CD4-positive, CD25-positive, alpha-beta regulatory T cell (primary cell): ENCODE results near the gene MCM8. TPM values are rescaled to one million over a fixed set of nuclear protein-coding genes. Genes with fewer than 3 reads are reported as not detected.
A peak's percentile ranks its signal among the peaks of the same experiment; 100 is the strongest.

ENCODE experiments used
- ATAC-seq, 2 donors: fragments of 150-1000 bp; cut with Tn5 transposase; one replicate each; pipeline ENCODE4 v1.10.0; 2021; ENCODE audit warnings: low read depth in 2 of 2, moderate number of reproducible peaks in 2 of 2, moderate library complexity in 1 of 2
- DNase-seq, 3 donors: peaks; one replicate each; pipeline versions ENCODE4 v3.0.0 to v3.0.0-alpha.2; 2012 to 2022; ENCODE audit warnings: mixed read lengths in 1 of 3
- H3K27ac ChIP-seq: one replicate; pipeline ENCODE4 v1.7.0; 2013; ENCODE audit warnings: mild to moderate bottlenecking, low read length; ENCODE audit not compliant: insufficient read depth, poor library complexity, severe bottlenecking
- H3K27me3 ChIP-seq: one replicate; pipeline ENCODE4 v1.7.0; 2013; ENCODE audit warnings: low read length; ENCODE audit not compliant: control insufficient read depth, insufficient read depth
- H3K36me3 ChIP-seq: one replicate; pipeline ENCODE4 v1.7.0; 2013; ENCODE audit warnings: mild to moderate bottlenecking, low read length, moderate library complexity; ENCODE audit not compliant: control insufficient read depth, insufficient read depth
- H3K4me1 ChIP-seq: 2 replicates; pipeline ENCODE4 v1.7.0; 2013; ENCODE audit warnings: mild to moderate bottlenecking, low read length; ENCODE audit not compliant: insufficient read depth, control insufficient read depth, poor library complexity, severe bottlenecking
- H3K4me3 ChIP-seq: one replicate; pipeline ENCODE4 v1.7.0; 2013; ENCODE audit warnings: low read depth, mild to moderate bottlenecking, low read length, moderate library complexity
- H3K9me3 ChIP-seq, 2 experiments: 1 replicate in 1 of 2; 2 replicates in 1 of 2; pipeline ENCODE4 v1.7.0; 2013; ENCODE audit warnings: low read length in 2 of 2, mild to moderate bottlenecking in 1 of 2, moderate library complexity in 1 of 2; ENCODE audit not compliant: control insufficient read depth in 2 of 2
- H3K27ac Mint-ChIP-seq, 3 donors: one replicate each; pipeline ENCODE4 v1.8.0; 2020 to 2022; ENCODE audit warnings: mild to moderate bottlenecking in 3 of 3, mixed read lengths in 3 of 3, moderate library complexity in 2 of 3
- H3K27me3 Mint-ChIP-seq: one replicate; pipeline ENCODE4 v1.8.0; 2022; ENCODE audit warnings: mild to moderate bottlenecking, mixed read lengths
- H3K36me3 Mint-ChIP-seq: one replicate; pipeline ENCODE4 v1.8.0; 2020; ENCODE audit warnings: mixed read lengths
- H3K4me1 Mint-ChIP-seq, 4 donors: one replicate each; pipeline ENCODE4 v1.8.0; 2020 to 2022; ENCODE audit warnings: mixed read lengths in 4 of 4, mild to moderate bottlenecking in 1 of 4
- H3K4me3 Mint-ChIP-seq, 4 donors: one replicate each; pipeline ENCODE4 v1.8.0; 2020 to 2022; ENCODE audit warnings: mild to moderate bottlenecking in 4 of 4, mixed read lengths in 4 of 4, moderate library complexity in 3 of 4
- H3K9me3 Mint-ChIP-seq, 7 donors: one replicate each; pipeline ENCODE4 v1.8.0; 2020 to 2022; ENCODE audit warnings: mixed read lengths in 7 of 7, mild to moderate bottlenecking in 3 of 7, moderate library complexity in 2 of 7
- polyA plus RNA-seq, 4 donors: library from polyadenylated mRNA; unstranded; fragments of 300-500 nt; fragmentation: Illumina TruSeq; gene quantifications; one replicate each; pipeline ENCODE4 v1.2.3, GENCODE V29; 2021
- total RNA-seq: library from RNA; stranded (reverse); gene quantifications from one replicate; pipeline ENCODE4 v1.2.3, GENCODE V29; 2022

The MCM8 gene
- total and polyA plus RNA-seq, 5 donors from 2014 or later, result 0.52 to 6.4 (median 1.4) TPM

DNA sequence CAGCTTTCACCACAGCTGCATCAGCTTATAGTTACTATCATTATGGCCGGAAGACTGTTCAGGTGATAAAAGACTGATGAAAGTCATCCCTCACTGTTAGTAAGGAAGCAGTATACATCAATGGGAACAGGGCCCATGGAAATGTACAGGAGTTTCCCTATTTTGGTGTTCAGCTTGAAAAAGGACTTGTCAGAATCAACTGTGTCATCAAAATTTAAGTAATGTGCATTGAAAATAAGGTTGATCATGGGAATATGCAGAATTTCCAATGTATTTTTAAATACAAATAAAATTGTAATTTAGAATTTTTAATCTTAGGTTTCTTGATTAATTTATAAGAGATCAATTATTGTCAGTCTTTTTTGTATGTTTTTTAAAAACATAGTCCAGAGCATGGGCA, 86.6 kb downstream of the MCM8 start:
- Histone ChIP-seq H3K27me3 (no peaks in the 10 kb centered on the region), H3K36me3 (peaks cover 69% of the 10 kb centered on the region), H3K4me3 (no peak overlapping the region), H3K27ac (no peak overlapping the region), H3K4me1 (no peaks in the 10 kb centered on the region), H3K9me3 (no peaks in the 10 kb centered on the region)
- Mint-ChIP-seq H3K4me3 (no peak overlapping the region), H3K36me3 (peaks cover 51% of the 10 kb centered on the region), H3K27me3 (no peaks in the 10 kb centered on the region), H3K4me1 (peaks cover 0 to 10% (median 4%) of the 10 kb centered on the region in 4 donors), H3K9me3 (no peaks in the 10 kb centered on the region), H3K27ac (no peak overlapping the region)
- DNase-seq, result no peak
- ATAC-seq, result no peak

DNA sequence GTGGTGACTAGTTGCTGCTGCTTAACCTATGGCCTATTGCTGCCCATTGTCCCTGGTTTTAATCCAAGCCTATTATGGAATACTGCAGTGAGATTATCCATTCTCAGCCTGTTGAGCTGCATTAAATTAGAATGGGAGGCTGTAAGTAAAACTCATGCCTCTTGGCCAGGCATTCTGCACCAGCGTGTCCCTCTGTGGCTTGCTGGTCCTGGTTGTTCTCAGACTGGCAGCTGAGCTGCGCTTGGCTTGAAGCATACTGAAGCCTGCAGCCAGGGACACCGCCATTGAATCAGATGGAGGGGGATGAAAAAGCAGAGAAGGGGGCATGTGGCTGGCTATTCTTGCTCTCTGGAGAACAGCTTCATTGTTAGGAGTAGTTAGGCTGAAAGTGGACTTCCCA, 87.8 kb downstream of the MCM8 start:
- peak overlapping the region in 1 of 3 donors; percentile 64 for H3K27ac Mint-ChIP-seq
- no peak for DNase-seq
- ATAC-seq, result no peak
- Histone ChIP-seq H3K4me1 (no peaks in the 10 kb centered on the region), H3K36me3 (peaks cover 65% of the 10 kb centered on the region), H3K27ac (no peak overlapping the region), H3K9me3 (no peaks in the 10 kb centered on the region), H3K27me3 (no peaks in the 10 kb centered on the region), H3K4me3 (no peak overlapping the region)
- H3K36me3 Mint-ChIP-seq, result peaks cover 46% of the 10 kb centered on the region
- no peaks in the 10 kb centered on the region for H3K9me3 Mint-ChIP-seq
- peaks cover 0 to 10% (median 3%) of the 10 kb centered on the region in 4 donors for H3K4me1 Mint-ChIP-seq
- no peak overlapping the region for H3K4me3 Mint-ChIP-seq
- no peaks in the 10 kb centered on the region for H3K27me3 Mint-ChIP-seq

GRCh38 chr20:6039766-6040165, 89.3 kb downstream of the MCM8 start:
- H3K27ac Mint-ChIP-seq, result no peak overlapping the region
- no peaks in the 10 kb centered on the region for H3K9me3 ChIP-seq
- peaks cover 0 to under 1% (median under 1%) of the 10 kb centered on the region in 4 donors for H3K4me1 Mint-ChIP-seq
- no peaks in the 10 kb centered on the region for H3K27me3 Mint-ChIP-seq
- H3K4me3 Mint-ChIP-seq, result no peak overlapping the region
- H3K4me1 ChIP-seq, result no peaks in the 10 kb centered on the region
- H3K36me3 ChIP-seq, result peaks cover 52% of the 10 kb centered on the region
- H3K27me3 ChIP-seq, result no peaks in the 10 kb centered on the region
- peaks cover 36% of the 10 kb centered on the region for H3K36me3 Mint-ChIP-seq
- no peaks in the 10 kb centered on the region for H3K9me3 Mint-ChIP-seq
- no peak overlapping the region for H3K27ac ChIP-seq
- DNase-seq (no peak), ATAC-seq (no peak)
- no peak overlapping the region for H3K4me3 ChIP-seq

DNA sequence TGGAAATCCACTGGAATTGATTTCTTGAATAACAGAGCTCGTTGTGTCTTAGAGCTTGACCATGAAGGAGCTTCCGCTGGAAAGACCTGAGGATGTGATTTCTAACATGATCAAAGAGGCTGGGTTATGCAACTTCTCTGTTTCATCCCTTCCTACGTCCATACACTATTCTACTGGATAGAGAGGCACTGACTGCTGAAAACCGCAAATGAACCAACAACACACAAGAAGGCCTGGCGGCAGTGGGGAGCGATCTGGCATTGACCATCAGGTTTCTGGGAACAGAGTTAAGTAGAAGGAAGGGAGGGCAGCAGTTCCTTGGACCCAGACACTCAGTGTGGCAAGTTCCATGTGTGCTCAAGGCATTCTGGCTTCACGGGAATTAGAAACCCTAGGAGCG, 90.1 kb downstream of the MCM8 start:
- no peaks in the 10 kb centered on the region for H3K4me1 Mint-ChIP-seq
- H3K27ac Mint-ChIP-seq, result no peak overlapping the region
- Histone ChIP-seq H3K27me3 (no peaks in the 10 kb centered on the region), H3K9me3 (no peaks in the 10 kb centered on the region), H3K4me1 (no peaks in the 10 kb centered on the region), H3K4me3 (no peak overlapping the region), H3K36me3 (peaks cover 47% of the 10 kb centered on the region), H3K27ac (no peak overlapping the region)
- H3K27me3 Mint-ChIP-seq, result no peaks in the 10 kb centered on the region
- no peaks in the 10 kb centered on the region for H3K9me3 Mint-ChIP-seq
- peak overlapping the region in 1 of 4 donors; percentile 51 for H3K4me3 Mint-ChIP-seq
- ATAC-seq (no peak), DNase-seq (no peak)
- peaks cover 35% of the 10 kb centered on the region for H3K36me3 Mint-ChIP-seq

DNA sequence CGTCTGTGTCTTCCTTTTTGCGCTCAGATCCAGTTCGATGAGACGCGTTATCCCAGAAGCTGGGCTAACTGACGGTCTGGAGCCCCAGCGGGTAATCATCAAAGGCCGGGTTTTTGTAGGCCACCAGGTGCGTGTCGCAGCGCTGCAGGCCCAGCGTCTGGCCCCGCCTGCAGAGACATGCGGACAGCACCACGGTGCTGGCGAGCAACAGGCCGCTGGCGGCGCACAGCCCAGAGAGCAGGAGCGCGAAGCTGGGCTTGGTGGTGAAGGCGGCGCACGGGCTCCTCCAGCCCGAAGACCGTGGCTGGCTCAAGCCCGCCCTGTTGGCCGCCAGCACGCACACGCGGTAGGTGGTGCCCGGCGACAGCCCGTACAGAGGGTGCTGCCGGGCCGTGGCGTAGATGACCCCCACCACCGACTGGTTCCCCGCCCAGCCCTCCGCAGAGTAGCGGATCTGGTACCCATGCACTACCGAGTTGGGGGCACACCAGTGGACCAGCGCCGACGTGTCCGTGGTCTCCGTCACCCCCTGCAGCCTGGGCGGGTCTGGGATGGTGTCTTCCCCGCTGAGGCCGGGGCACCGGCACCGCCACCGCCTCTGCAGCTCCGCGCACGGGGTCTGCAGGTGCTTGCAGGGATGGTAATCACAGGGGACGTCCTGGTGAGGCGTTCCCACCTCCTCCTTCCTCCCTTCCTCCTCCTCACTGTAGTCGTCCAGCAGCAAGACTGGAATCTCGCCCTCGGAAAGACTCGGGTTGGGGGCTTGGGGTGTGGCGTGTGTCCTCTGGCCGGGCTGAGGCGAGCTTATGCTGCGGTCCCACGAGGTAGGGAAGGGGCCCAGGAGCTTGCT, 90.7 kb downstream of the MCM8 start:
- H3K4me1 Mint-ChIP-seq, result no peaks in the 10 kb centered on the region
- no peaks in the 10 kb centered on the region for H3K9me3 Mint-ChIP-seq
- Histone ChIP-seq H3K27me3 (no peaks in the 10 kb centered on the region), H3K9me3 (no peaks in the 10 kb centered on the region), H3K4me1 (no peaks in the 10 kb centered on the region), H3K27ac (no peak overlapping the region), H3K4me3 (no peak overlapping the region), H3K36me3 (peaks cover 45% of the 10 kb centered on the region)
- no peak overlapping the region for H3K27ac Mint-ChIP-seq
- H3K27me3 Mint-ChIP-seq, result no peaks in the 10 kb centered on the region
- no peak for DNase-seq
- no peak overlapping the region for H3K4me3 Mint-ChIP-seq
- peaks cover 35% of the 10 kb centered on the region for H3K36me3 Mint-ChIP-seq
- ATAC-seq, result no peak

DNA sequence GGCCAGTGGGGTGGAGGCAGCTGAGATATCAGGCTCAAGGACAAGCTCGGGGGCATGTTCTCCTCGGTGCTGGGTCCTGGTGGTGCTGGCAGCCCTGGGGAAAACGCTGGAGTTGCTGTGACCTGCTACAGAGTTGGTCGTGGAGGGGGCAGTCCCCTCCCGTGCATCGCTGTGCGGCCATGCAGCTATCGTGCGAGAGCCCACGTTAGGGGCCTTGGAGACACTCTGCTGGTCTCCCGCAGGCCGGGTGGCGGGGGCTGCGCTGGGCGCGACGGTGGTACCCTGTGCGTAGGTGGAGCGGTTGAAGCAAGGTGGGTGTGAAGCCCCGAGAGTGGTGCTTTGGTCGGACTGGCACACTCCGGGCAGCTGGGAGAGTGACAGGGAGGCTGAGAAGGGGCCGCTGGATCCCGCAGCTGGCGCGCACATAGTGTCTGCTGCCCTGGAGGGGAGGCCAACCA, 91.4 kb downstream of the MCM8 start:
- H3K9me3 Mint-ChIP-seq, result no peaks in the 10 kb centered on the region
- Histone ChIP-seq H3K4me1 (no peaks in the 10 kb centered on the region), H3K27ac (no peak overlapping the region), H3K36me3 (peaks cover 39% of the 10 kb centered on the region), H3K4me3 (no peak overlapping the region), H3K9me3 (no peaks in the 10 kb centered on the region), H3K27me3 (no peaks in the 10 kb centered on the region)
- no peaks in the 10 kb centered on the region for H3K27me3 Mint-ChIP-seq
- no peak for DNase-seq
- H3K27ac Mint-ChIP-seq, result no peak overlapping the region
- no peaks in the 10 kb centered on the region for H3K4me1 Mint-ChIP-seq
- H3K36me3 Mint-ChIP-seq, result peaks cover 34% of the 10 kb centered on the region
- H3K4me3 Mint-ChIP-seq, result no peak overlapping the region
- ATAC-seq, result no peak

GRCh38 chr20:6044115-6044514, 93.7 kb downstream of the MCM8 start:
- H3K4me3 Mint-ChIP-seq, result no peak overlapping the region

DNA sequence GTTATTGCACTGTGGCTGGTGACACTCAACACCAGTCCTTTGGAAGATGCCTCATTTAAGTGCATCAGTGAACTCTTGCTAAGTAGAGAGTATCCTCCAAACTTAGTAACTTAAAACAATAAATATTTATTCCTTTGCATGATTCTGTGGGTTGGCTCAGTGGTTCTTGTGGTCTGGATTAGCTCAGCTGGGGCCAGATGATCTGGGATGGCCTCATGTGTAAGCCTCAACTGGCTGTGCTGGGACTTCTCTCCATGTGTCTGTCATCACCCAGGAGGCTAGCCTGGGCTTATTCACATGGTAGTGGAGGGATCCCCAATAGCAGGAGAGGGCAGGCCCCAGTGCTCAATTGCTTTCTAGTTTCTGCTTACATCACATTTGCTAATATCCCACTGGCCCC, 95.1 kb downstream of the MCM8 start:
- no peak for DNase-seq
- Histone ChIP-seq H3K9me3 (no peaks in the 10 kb centered on the region), H3K4me1 (no peaks in the 10 kb centered on the region), H3K27me3 (peaks cover 4% of the 10 kb centered on the region), H3K27ac (no peak overlapping the region), H3K4me3 (no peak overlapping the region), H3K36me3 (peaks cover 4% of the 10 kb centered on the region)
- Mint-ChIP-seq H3K4me3 (no peak overlapping the region), H3K4me1 (peaks cover 0 to 2% (median under 1%) of the 10 kb centered on the region in 4 donors), H3K27ac (no peak overlapping the region), H3K9me3 (no peaks in the 10 kb centered on the region), H3K36me3 (peaks cover 5% of the 10 kb centered on the region), H3K27me3 (peaks cover 7% of the 10 kb centered on the region)
- no peak for ATAC-seq

More at GRCh38 chr20:6044115-6044514, 93.7 kb downstream of the MCM8 start:
- Mint-ChIP-seq H3K4me1 (peaks cover 0 to 1% (median 0%) of the 10 kb centered on the region in 4 donors), H3K27me3 (no peaks in the 10 kb centered on the region), H3K9me3 (no peaks in the 10 kb centered on the region), H3K36me3 (peaks cover 15% of the 10 kb centered on the region), H3K27ac (peak overlapping the region in 1 of 3 donors; percentile 18)
- ATAC-seq (no peak), DNase-seq (no peak)
- H3K36me3 ChIP-seq, result peaks cover 18% of the 10 kb centered on the region
- no peak overlapping the region for H3K27ac ChIP-seq
- H3K4me1 ChIP-seq, result no peaks in the 10 kb centered on the region
- H3K4me3 ChIP-seq, result no peak overlapping the region
- no peaks in the 10 kb centered on the region for H3K9me3 ChIP-seq
- H3K27me3 ChIP-seq, result no peaks in the 10 kb centered on the region
